Eye (tissue), 1 donor: Measurements from ENCODE around the gene TPPP2.
A peak's percentile ranks its signal among the peaks of the same experiment; 100 is the strongest.

Source experiments
- DNase-seq: peaks from one replicate; pipeline ENCODE4 v3.0.0-alpha.2; 2015

The TPPP2 gene

DNA sequence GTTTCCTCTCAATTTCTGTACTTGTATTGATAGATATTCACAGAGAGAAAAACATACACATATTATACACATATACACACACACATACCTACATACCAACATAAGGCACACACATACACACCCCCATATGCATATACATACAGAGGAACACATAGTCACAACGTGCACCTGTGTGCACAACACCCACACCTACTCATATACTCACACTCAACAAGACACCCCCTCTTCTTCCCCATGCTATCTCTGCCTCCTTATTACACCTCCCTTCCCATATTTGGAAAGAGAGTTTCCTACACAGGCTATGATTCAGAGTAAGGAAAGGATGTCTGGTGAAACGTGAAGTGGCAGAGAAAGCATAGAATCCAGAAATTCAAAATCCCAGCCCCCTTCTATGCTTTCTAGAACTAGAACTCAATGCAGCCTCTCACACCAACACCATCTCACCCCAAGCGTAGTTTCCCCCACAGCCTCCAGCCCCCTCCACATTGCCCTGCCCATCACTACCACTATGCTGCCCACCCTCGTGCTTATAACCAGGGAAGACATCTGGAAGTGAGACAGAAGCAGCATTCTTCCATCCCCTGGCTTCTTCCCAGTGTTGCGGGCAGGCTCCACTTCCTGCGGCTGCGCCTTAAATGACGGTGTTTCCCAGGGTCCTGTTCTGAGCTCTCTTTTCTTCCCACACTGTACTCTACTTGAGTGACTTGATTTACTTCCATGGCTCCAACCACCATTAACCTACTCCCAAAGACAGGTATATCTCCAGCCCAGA, 30.0 kb downstream of the TPPP2 start:
- DNase-seq = no peak

DNA sequence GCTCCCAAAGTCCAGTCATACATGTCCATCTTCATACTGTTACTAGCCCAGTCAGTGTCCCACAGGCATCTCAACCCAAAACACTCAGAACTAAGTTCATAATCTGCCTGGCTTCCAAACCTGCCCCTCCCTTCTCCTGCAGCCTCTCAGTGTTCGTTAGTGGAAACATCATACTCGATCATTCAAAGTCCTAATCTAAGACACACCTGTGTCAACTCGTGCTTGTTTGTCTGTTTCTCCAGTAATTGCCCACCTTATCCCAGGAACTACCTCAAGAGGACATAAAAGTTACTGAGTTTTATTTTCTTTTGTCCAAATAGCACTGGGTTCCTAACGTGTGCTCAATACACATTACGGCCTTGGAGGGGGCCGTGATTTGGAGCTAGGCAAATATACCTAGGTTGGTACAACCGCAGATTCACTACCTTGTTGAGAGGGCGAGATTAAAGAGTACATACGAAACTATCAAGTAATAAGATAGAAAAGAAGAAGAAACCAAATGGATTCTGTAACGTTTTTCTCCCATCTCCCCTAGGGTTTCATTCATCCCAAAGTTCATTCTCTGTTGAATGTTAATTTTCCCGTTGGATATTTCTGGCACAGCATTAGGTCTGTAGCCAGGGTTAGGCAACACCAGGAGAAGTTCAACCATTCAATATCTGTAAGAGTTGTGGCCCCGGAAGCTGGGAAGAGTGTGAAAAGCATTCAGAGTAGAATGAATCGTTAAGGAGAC, 30.8 kb downstream of the TPPP2 start:
- no peak for DNase-seq

DNA sequence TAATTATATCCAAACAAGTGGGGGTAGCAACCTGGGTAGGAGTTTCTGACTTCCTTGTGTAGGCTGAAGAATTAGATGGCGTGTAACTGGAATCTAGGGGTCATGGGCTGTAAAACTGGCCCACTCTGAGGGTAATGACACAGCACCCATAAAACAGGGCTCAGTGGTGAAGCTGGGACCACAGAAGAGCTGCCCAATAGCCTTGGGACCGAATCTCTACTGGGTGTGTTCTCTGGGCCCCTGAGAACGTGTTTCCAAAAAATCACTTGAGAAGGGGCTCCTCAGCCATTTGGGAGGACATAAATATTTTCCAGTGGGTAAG, 31.3 kb downstream of the TPPP2 start:
- DNase-seq = no peak

DNA sequence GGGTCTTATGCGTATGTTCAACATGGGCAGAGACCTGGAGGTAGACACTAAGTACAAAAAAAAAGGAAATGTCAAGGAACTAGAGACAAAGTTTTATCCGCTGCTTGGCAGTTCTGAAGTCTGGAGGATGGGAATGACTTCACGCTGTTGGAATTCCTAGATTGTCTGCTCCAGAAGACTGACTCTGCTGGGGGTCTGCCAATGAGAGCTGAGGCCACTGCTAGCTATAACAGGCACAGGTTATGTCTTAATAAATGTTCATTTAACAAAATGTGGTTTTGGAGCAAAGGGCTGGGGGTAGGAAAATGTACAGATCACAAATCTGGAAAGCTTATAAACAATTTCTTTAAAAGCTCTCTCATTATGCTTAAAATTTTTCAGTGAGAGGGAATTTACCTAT, 33.5 kb downstream of the TPPP2 start:
- DNase-seq = peak; percentile 37

DNA sequence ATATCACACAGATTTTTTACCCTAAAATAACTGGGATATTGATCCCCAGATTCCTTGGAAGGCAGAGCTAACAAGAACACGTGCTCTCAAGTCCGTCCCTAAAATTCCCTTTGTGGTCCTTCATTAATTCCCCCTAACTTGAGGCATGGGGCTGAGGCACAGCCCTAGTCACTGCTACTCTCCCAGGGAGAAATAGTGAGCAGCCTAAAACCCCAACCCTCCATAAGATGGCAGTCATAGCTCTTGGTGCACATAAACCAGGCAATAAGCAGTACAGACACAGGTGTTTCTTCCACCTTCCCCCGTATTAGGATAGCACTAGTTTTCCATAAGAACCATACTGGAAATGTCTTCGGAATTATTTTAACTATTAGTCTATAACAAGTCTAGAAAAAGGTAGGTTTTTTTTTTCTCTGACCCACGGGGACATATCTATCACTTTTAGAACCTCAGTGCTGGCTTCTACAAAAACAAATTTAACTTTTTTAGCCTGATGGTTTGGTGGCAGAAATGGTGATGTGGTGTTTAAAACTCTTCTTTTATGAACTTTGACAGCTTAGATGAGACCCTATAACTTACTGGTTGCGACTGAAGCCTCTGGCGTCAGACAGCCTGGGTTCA, 37.0 kb downstream of the TPPP2 start:
- no peak for DNase-seq

DNA sequence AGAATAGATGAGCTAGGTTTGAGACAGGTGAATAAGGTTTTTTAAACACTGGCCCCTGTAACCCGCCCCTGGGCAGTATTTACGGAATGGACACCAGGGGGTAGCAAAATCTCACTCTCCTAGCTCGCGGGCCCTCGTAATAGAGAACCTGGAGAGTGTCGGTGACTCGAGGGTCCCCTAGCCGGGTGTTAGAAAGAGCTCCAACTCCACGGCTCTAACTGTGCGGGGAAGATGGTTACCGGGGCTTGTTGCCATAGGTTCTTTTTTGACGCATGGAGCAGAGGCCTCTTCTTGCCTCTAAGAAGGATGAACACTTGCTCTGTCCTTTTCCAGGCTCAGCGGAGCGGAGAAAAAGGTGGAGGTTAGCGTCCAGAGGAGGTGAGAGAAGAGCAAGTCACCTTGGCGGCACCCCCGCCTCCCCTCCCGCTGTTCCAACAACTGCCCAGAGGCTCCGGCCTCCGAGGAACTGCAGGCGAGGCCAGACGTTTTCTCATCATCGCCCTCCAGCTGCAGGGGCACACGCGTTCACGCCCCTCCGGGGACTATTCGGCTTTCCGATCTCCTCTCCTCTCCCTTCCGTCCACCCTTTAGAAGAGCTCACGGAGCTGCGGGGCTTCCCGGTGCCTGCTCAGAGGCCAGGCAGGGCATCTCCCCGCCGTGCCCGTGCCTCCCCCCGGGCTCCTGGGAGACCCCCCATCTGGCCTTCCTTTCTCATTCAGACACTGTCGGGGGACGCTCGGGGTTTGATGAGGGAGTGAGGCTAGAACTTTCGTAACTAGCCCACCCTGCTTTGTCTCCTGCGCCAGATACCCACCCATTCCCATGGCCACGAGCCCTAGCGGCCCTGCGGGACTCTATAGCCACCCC, 38.7 kb downstream of the TPPP2 start:
- peak; percentile 90 for DNase-seq

DNA sequence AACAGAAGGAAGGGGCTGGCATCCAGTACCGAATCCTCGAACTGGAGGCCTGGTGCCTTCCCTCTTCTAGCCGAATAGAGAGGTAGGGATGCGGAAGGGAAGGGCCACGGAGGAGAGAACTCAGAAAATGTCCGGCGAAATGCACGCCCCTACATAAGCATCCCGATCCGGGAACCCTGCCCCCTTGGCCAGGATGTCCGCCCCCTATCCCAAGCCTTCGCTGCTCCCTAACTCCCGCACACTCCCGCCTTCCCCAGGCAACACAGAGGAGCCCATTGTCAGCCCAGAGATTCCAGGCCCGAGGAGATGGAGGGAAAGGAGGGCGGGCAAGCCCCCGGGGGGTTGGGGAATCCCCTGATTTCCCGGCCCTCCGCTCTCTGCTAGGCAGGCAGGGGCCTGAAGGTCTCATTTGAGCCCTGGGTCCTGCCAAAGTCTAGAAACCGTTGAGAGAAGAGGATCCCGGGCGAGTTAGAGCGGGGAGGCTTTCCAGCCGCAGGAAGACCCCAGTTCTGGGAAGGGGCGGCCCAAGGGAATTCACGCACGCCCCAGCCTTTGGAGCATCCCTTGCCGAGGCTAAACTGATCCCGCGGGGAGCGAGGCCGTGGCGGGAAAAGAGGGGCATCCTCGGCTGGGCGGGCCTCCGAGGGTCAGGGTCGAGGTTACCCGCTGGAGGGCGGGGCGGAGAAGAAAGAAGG, 39.5 kb downstream of the TPPP2 start:
- DNase-seq = peak; percentile 89

DNA sequence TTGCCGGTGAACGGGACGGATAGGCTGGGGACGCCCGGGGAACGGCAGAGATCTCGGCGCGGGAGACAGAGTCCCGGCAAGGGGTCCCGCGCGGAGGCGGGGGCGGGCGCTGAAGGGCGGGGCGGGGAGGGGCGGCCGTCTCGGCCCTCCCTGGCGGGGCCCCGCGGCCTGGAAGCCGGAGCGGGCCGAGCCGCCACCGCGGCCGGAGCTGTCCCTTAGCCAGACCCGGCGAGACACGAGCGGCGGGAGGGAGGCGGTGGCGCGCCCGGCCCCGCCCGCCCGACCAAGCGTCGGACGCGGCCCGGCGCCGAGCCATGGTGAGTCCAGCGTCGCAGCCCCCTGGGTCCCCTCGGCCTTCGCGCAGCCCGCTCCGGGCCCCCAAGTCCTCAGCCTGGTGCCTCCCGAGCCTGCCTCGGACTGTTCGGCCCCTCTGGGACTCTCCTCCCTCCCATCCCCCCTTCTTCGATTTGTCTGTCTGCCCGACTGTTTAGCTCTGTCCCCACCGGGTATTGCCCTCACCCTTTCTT, 40.1 kb downstream of the TPPP2 start, which contains the start of gene ARHGEF40:
Gene ARHGEF40, plus strand, starts transcription at position 222 of the 527 bp plus-strand sequence. Its CDS starts 93 bp downstream, at position 315.
- DNase-seq = peak; percentile 90

DNA sequence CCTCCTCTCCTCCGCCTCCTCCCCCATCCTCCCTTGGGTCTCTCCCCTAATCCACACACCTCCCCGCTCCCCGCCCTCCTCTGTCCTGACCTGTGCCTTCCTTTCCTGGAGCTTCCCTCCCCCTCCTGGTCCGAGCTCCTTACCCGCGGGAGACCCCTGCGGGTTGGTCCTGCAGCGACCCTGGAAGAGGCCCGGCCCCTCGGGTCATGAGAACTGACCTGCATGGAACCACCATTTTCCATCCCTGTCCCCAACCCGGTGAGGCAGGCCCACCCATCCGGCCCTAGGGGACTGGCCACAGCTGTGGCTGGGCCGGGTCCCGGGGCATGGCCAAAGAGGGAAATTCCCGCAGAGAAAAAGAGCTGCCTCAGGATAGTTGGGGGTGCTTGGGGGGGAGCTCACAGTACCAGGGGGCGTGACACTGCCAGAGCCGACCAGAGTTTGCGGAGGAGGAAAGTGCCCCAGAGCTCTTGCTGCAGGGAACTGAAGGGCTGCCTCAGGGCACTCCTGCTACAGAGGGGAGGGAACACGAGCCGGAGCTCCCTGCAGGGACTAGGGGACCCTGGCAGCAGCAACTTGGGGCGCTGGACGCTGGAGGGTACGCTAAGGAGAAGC, 40.7 kb downstream of the TPPP2 start:
- DNase-seq = peak; percentile 86

DNA sequence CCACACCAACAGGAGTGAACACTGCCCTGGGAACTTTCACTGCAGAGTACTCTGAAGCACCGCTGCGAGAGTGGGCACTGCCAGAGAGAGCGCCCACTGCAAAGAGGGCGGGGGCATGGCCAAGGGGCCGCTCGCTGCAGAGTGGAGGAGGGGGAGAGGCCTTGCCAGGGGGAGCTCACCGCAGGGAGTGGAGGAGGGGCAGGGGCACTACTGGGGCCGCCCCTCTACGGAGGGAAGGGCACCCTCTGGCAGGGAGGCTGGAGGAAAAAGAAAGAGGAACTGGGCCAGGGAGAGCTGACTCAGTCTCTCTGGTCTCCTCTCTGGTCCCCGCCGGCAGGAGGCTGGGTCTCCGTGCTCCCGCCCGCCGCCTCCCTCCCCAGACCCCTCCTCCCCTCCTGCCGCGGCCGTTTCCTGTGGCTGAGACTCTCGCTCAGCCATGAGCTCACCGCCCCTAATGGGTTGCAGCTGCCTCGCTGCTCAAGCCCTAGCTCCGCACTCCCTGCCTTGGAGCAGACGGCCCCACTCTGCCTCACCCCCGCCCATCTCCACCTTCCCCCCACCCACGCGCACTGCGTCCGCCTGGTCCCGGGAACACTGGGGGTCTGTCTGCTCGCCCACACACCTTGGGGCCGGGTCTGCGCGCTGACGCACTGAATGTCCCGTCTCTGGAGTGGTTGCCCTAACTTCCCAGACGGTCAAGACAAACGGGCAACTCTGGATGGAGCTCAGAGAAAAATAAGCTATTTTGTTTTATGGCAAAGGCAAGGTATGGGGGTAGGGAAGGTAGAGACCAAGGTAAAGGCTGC, 41.4 kb downstream of the TPPP2 start:
- peak; percentile 96 for DNase-seq

DNA sequence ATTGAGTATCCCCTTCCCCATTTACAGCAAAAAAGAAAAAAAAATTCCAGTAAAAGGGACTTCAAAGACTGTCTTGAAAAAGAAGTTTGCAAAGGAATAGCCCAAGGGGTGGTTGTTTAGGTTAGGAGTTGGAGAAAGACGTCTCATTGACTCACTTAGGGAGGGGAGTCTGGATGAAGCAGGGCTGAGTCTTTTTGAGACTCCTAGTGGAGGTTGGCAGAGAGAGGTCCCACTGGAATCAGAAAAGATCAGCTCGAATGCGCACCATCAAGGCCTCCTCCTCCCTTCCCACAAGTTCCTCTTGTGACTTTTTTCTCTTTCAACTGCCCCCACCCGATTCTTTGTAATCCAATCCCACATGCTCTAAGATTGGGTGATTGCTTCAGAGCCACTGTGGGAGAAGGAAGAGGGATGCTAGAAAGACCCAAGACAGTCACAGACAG, 42.0 kb downstream of the TPPP2 start:
- DNase-seq = peak; percentile 75

DNA sequence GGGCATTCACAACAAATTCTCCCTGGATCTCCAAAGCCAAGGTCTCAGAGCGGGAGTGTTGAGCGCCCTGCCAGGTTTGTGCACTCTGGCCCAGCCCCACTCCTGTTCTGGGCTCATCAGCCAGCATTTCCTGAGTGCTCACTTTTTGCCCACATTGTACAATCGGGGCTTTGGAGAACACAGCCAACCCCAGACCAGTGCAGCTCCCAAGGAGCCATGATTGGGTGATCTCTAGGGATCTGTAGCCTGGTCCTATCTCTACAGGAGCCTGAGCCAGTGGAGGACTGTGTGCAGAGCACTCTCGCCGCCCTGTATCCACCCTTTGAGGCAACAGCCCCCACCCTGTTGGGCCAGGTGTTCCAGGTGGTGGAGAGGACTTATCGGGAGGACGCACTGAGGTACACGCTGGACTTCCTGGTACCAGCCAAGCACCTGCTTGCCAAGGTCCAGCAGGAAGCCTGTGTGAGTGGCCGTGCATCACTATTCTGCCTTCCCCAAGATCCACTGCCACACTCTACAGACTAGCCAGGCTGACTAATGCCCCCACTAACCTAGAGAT, 42.8 kb downstream of the TPPP2 start:
- no peak for DNase-seq

DNA sequence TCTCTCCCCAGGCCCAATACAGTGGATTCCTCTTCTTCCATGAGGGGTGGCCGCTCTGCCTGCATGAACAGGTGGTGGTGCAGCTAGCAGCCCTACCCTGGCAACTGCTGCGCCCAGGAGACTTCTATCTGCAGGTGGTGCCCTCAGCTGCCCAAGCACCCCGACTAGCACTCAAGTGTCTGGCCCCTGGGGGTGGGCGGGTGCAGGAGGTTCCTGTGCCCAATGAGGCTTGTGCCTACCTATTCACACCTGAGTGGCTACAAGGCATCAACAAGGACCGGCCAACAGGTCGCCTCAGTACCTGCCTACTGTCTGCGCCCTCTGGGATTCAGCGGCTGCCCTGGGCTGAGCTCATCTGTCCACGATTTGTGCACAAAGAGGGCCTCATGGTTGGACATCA, 43.9 kb downstream of the TPPP2 start:
- DNase-seq = no peak

DNA sequence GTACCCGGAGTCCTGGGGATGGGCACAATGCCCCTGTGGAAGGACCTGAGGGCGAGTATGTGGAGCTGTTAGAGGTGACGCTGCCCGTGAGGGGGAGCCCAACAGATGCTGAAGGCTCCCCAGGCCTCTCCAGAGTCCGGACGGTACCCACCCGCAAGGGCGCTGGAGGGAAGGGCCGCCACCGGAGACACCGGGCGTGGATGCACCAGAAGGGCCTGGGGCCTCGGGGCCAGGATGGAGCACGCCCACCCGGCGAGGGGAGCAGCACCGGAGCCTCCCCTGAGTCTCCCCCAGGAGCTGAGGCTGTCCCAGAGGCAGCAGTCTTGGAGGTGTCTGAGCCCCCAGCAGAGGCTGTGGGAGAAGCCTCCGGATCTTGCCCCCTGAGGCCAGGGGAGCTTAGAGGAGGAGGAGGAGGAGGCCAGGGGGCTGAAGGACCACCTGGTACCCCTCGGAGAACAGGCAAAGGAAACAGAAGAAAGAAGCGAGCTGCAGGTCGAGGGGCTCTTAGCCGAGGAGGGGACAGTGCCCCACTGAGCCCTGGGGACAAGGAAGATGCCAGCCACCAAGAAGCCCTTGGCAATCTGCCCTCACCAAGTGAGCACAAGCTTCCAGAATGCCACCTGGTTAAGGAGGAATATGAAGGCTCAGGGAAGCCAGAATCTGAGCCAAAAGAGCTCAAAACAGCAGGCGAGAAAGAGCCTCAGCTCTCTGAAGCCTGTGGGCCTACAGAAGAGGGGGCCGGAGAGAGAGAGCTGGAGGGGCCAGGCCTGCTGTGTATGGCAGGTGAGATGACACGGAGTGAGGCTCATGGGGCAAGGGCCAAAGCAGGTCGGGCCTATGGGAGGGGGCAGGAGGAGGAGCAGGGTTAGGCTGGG, 44.6 kb downstream of the TPPP2 start:
- DNase-seq = no peak

DNA sequence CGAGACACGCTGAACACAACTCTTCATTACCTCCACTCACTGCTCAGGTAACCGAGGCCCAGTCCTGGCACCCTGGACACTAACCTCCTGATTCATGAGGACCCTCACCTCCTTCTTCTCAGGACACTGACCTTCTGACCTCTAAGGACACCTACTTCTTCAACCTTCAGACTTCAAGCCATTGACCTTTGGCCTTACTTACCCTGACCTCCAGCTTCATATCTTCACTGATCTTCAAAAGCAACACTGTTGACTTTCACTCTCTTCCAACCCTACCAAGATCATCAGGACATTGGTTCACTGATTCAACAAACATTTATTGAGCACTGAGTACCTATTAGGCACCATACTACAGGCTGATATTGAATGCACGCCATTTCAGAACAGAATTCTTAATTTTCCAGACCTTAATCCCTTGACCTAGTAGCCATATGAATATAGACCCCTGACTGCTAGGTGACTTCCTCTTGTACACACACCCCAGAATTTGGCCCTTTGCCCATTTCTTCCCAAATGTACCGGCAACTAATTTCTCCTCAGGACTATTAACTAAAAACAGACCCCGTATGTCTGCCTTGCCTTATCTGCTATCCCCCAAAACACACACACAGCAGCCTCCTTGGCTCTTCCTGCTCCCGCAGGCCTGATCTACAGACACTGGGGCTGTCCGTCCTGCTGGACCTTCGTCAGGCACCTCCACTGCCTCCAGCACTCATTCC, 45.9 kb downstream of the TPPP2 start:
- DNase-seq = no peak

DNA sequence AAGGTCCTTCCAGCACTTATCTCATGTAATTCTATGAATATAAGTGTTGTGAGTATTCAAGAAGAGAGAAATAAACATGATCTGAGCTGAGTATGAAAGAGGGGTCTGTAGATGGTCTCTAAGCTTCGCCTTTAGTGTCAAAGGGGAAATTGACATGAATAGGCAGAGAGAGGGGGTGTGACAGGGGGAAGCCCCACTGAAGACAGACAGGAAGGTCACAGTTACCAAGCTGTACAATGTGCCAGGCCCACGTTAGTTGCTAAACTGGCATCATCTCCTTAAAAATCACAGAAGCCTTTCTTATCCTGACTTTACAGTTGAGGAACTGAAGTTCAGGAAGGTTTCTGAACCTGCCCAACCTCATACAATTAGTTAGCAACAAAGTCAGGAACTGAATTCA, 47.7 kb downstream of the TPPP2 start:
- no peak for DNase-seq

DNA sequence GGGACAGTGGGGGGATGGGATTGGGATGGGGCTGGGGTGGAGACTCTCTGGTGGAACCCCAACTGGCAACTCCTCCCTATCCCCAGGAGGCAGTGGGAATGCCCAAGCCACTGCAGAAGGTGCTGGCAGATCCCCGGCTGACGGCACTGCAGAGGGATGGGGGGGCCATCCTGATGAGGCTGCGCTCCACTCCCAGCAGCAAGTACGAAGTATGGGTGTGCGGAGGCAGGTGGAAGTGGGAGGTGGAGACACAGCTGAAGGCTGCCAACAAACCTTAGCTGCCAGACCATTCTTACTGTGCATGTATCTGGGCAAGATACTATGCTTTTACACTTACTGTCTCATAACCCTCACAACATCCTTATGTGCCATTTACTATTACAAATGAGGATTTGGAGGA, 48.3 kb downstream of the TPPP2 start:
- DNase-seq = no peak

DNA sequence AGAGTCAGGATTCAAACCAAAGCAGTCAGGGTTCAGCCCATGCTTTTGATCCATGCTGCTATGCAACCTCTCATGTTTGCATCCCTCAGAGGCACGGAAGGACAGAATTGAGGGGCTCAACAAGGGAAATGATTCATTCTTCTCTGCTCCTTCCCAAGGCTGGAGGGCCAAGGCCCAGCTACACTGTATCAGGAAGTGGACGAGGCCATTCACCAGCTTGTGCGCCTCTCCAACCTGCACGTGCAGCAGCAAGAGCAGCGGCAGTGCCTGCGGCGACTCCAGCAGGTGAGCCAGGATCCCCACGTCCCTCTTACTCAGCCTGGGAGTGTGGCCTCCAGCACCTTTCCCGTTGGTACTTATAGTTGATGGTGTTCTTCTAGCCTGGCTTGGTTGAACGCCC, 48.7 kb downstream of the TPPP2 start:
- no peak for DNase-seq
